Activated CD8-positive, alpha-beta memory T cell treated with anti-CD3 and anti-CD28 coated beads, Interleukin-2, amount 50 U/mL, for 1 hour (primary cell): ENCODE measurements around the gene MMP1.

ENCODE experiments used
- DNase-seq: peaks from one replicate; pipeline ENCODE4 v3.0.0-alpha.2; 2020; ENCODE audit errors: extremely low read depth

The MMP1 gene

DNA sequence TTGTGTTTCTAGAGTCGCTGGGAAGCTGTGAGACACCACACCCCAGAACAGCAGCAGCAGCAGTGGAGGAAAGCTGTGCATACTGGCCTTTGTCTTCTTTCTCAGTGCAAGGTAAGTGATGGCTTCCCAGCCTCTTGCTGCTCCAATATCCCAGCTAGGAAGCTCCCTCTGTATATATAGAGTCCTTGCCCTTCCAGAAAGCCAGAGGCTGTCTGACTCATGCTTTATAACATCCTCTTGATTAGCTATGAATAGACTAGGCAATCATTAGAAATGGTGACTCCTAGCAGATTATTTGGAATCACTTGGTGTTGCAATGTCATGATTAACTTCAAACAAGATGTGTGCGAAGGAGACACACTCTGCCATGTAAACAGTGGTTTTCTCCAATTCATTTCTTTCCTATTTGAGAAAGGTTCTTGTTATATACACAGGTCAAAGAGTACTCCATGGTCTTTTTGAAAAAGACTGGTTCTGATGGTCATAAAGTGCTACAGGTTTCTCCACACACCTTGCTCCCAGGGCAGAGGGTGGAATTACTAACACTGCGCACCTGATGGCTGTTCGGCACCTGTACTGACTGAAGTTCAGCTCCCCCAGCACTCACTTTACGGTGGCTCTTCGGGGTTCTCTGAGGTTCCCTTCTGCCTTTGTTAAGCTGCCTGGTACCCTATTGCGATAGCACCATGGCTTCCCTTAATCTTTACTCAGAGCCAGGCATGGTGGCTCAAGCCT, at the start of gene MMP1:
MMP1 (minus strand) TSS at position 149 of the 735 bp plus-strand sequence; CDS start at position 81, 68 bp downstream.
- DNase-seq = no peak

DNA sequence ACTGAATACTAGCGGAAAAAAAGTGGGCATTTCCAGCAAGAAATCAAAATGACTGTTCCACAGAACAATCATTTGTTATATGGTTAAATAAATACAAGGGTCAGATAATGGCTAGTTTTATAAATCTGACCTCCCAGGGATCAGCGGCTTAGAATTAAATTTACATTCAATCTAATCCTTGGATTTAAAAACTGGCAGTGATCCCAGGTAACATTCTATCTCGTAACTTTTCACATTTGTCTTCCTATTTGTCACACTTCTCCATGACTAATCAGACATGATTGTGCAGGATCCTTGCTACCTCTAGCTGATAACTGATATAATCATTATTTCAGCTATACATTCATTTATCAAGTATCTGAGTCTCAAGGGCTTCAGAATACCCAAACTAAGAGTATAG, 48.3 kb upstream of the MMP1 start:
- DNase-seq = no peak

DNA sequence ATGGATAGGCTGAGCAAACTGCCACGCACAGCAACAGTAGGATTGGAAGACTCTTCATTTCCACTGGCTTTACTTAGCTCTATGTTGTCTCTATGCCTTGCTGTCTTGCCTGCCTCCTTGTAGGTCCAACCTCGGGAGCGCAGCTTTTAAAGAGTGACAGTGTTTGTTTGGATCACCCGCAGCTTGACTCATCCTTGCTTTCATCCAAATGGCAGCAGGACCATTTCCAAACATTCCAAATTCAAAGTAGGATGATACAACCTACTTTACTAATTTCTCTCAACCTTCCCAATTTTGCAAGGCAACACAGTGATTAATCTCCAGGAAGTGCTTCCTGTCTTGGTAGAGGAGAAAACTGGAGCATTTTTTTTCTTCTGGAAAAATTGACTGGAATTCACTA, 45.5 kb upstream of the MMP1 start, which contains the start of gene MMP3:
MMP3 (minus strand) TSS at position 121 of the 400 bp plus-strand sequence; CDS start at position 58, 63 bp downstream.
- DNase-seq = no peak

DNA sequence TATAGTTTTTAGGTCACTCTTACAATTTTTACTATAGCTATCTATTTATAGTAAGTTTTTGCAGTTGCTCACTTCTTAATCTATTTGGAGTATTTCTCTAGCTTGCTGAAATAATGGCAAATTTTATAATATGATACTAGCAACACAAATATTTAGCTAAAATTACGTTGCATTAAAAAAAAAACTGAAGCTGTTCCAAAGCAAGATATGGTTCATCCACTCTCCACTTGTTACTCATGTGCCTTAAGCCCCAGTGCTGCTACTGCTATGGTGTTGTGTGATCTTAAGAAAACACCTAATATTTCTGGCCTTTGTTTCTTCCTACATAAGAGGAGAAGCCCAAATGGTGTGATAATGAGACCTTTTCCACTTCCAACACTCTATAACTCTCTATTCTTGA, 45.0 kb upstream of the MMP1 start:
- DNase-seq = no peak

DNA sequence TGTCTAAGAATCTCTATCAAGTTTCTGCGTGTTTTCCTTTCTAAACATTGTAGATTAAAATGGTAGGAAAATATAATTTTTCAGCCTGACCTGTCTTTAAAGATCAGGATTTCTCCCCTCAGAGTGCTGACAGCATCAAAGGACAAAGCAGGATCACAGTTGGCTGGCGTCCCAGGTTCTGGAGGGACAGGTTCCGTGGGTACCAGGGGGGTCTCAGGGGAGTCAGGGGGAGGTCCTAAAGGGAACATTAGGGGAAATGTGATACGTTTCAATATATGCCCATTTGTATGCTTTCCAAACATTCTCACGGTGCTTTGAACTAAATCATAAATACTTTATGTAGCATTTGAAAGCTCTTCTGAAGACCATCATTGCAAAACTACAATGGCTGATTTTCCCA, 42.1 kb upstream of the MMP1 start:
- no peak for DNase-seq

DNA sequence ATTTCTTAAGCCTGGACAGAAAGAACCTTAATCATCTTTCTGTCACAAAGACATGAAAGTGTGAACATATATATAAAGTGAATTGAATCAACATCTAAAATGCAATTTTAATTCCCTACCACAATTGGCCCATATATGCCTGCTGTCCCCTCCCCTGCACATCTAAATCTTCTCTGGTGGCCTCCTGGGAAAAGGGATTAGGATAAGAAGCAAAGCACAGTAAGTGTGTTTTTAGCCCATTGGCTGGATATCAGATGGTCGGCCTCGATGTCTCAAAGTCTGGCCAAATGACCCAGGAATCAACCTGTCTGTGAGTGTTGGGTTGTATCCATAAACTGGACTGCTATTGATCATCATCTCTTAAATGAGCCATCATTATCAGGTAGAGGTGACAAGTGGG, 39.7 kb upstream of the MMP1 start:
- DNase-seq = no peak

DNA sequence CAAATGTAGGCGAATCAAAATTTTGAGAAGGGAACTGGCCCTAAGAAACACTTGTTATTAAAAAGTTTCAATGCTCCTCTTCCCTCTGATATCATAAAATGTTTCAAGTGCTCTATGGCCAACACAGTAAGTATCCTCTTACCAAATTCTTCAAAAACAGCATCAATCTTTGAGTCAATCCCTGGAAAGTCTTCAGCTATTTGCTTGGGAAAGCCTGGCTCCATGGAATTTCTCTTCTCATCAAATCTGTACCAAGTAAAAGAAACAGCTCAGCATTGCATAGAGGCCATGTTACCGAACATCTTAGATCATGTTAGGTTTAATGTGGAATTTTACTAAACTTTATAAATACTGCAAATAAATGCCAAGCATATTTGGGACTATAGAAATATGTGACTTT, 39.2 kb upstream of the MMP1 start:
- DNase-seq = no peak

DNA sequence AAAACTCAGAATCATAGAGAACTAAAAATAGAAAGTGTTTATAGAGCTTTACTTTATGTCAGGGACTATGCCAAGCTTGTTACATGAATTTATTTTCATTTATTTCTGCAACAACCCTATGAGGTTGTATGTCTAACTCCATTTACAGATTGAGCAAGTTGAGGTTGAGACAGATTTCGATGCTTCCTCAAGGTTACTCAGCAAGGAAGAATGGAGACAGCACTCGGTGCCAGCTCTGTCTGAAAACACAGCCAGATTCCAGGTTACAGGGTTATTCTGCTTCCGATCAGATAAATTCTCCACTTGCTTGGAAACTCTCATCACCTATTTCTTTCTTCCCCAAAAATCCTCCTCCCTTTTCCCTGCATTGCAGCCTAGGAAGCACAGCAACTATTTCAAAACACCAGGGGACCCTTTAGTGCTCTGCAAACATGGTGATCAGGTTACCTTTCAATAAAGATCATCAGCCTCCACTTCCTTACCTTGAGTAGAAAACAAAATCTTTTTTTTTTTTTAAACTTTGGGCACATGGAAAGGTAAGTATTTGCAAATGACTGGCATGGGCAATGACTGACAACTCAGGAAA, 38.4 kb upstream of the MMP1 start:
- DNase-seq = no peak

DNA sequence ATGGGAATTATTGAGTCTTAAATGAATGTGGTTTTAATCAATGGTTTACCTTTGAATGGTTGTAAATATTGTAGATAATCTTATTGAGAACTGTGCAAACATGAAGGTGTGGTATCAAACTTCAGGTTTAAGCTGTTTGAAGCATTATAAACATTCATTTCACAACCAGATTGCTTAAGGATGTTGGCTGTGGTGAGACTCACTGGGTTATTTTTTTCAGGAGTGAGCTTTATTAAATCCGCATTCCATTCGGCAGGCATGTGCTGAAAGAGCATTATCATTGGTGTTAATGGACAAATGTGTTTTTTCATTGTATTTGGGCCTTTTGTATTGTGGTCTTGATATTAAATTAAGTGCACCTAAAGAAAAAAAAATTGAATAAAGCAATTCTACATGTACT, 35.8 kb upstream of the MMP1 start:
- no peak for DNase-seq

DNA sequence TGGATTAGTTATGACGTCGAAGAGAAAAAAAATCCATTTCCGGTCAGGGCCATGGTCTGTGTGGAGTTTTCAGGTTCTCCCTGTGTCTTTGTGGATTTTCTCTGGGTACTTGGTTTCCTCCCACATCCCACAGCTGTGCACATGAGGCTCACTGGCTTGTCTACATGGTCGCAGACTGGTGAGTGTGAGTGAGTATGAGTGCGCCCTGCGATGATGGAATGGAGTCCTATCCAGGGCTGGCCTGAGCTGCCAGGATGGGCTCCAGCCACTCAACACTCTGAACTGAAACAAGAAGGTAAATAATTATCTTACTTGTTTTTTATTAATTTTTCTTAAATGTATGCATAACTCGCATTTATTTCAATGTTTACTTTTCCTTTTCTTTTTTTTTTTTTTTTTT, 34.7 kb upstream of the MMP1 start:
- DNase-seq = no peak

DNA sequence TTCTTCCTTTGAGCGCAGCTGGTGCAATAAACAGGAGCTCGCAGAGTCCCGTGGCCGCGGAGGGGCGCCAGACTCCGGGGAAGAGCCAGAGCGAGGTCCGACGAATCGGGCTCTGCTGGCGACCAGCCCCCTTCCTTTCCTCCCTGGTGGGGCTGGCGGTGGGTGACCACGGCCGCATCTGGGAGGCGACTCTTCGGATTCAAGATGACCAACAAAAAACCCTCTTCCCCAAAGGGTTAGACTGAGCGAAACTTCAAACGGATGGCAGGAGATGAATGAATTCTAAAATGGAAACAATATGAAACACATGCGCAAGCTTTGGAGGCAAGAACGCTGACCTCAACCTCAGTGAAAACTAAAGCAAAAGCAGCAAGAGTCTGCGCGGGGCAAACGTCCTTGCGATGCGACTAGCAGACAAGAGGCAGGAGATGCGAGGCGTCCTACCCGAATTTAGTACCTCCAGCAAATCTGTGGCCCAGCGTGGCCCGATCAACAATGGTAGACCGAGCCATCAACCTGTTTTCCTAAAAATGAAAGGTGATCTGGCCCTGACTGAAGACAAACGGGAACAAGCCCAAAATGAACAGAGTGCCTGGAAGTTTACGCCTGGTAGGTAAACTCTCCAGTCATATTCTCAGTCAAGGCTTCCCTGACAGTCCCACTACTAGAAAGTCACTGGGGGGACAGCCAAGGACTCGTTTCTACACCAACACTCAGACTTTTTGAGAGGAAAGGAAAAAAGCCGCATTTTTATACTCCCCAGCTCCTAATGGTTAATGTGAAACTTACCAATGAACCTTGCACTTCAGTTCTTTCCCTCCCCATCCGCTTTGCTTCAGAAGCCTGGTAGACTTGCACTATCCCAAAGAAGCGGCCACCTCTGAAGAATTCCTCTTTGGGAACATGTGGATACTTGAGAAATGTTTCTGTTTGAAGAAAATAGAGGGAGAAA, 33.8 kb upstream of the MMP1 start:
- DNase-seq = no peak

DNA sequence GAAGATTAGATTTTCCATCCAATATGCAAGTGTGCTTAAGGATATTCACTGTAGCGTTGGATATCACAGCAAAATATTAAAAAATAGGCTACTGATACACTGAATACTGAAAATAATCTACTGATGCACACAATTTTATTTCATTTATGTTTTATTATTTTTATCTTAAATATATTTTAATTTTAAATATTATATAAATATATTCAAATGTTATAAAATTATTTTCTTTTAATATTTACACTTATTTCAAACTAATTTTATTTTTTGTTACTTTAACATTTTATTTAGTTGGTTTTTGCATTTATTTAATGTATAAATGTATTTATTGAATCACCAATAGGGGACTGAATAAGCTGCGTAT, 33.1 kb upstream of the MMP1 start:
- no peak for DNase-seq

DNA sequence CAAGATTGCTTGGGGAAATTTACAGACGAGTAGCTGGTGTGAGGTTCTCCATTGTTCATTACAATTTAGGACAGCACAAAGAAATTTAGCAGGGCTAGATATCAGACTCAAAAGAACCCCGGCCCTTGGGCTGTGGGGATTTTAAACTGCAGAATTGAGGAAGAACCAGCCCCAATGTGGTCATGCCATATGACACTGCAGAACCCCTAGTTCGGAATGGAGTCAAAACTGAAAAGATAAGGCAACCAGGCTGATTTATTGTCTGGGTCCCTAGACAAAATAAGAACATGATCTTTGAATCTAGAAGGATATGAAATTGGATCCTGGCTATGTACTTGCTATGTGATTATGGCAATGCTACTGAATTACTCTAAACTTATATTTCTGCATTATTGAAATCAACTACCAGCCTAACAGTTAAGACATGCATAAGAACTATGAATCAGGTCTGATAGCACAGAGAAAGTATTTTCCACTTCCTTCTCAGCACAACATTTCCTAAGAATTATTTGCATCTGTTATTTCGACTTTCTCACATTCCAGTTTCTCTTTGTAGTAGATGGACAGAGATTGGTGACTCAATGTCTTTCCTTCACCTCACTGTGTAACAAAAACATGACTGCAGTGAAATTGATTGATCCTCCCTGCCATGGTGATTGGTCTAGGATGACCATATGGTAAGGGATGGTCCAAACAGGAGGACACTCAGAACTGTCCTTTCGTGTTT, 32.2 kb upstream of the MMP1 start:
- DNase-seq = no peak

DNA sequence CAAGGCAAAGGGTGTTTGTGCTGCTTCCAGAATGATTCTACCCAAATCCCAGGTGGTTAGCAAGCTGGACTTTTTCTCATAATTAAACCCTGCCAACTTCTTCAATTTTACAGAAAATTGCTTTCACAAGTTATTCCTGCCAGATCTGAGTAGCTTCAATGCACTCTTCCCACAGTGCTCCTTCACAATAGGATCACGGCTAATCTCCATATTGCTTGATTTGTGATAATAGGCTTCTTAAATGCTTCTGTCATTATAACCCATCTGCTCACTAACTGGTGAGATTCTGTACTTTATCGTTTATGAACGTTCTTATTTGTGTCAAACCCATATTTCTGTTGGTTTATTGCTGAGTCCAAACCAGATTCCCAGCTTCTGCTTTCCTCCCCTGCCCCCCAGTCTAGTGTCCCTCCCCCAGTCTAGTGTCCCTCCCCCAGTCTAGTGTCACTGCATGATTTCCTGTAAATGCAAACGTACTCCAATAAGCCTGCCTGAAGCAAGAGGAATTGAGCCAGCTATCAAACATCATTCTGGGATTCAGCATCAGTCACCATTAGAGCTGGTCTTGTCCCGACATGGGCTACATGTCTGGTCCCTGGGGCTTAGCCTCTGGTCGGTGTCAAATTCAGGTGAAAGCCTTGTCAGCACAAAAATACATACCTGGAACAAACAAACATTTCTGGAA, 31.5 kb upstream of the MMP1 start:
- no peak for DNase-seq

DNA sequence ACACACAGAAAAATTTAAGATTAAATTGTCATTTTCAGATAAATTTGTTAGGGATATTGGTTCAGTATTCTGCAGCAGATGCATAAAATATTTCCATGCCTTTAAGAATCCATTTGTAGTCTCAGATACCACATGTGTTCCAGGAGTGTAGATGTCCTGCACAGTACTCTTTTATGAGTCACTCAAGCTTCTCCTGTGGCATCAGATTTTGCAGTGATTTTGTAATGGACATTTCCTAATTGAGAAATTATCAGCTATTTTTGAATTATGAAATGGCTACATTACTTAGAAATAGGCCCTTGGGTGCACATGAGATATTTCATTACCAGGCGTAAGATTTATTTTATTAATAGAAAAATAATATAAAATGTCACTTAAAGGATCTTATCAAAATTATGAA, 26.6 kb upstream of the MMP1 start:
- DNase-seq = no peak

DNA sequence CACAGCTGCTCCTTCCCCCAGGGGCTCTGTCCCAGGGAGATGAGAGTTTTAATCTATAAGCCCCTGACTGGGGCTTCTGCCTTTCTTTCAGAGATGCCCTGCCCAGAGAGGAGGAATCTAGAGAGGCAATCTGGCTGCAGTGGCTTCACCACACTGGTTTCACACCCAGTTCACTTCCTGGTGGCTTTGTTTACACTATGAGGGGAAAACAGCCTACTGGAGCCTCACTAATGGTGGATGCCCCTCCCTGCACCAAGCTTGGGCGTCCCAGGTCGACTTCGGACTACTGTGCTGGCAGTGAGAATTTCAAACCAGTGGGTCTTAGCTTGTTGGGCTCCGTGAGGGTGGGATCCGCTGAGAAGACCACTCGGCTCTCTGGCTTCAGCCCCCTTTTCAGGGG, 21.5 kb upstream of the MMP1 start:
- DNase-seq = no peak

DNA sequence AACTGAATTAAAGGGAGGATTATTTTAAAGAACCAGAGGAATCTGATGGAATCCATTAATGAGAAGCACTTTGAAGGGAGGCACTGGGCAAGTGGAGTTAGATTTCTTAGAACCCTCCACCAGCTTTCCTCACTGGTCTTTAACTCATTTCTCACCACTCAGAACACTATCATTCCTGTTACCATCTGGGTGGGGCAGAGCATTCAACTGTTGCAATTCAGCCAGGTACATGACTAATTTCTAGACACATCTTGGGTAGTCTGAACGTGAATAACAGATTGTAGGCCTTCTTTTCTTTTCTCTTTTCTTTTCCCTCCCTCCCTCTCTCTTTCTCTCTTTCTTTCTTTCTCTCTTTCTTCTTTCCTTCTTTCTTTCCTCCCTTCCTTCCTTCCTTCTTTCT, 15.5 kb upstream of the MMP1 start:
- DNase-seq = no peak

DNA sequence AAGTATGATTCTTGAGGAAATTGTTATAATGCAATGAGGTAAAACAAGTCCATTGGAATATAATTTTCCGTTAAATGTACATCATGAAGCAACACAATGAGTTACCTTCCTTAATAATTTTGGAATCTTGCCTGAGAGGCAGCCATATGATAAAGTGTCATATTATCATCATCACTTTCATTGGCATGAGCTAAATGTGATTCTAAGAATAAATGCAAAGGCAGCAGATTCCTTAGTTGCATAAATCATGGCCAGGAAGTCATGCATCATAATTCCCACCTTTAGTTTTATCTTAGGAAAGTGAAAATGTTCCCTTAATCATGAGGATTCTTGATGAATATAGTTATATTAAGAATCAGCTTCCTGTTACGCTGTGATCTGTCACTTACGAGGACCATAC, 14.2 kb upstream of the MMP1 start:
- DNase-seq = no peak

DNA sequence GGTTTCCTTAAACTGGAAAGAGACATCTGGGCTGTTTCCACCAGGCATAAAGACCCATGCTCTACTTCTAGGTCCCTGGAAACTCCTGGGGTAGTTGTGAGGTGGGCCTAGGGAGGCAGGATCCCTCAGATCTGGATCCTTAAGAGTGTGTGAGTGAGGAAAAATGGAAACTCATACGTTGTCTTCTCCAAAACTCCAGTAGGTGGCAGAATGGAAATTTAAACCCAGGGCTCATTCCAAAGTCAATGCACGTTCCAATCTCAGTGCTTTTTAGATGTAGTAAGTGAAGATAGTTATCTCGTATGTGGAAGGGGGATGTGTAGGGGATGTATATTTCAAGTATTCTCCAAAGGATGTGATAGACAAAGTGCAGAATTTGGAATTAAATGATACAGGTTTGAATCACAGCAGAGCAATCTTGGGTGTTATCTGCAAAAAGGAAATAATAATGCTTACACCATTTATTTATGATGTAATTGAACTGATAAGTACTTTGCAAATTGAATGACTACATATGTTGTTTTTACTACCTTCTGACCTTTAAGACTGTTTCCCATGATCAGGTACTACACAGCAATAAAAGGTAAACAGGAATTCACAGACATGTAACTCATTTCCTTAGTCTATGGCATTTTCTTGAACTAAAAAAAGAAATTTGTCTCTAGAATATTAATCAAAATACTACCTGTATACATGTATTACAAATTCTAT, 13.1 kb upstream of the MMP1 start:
- DNase-seq = no peak

DNA sequence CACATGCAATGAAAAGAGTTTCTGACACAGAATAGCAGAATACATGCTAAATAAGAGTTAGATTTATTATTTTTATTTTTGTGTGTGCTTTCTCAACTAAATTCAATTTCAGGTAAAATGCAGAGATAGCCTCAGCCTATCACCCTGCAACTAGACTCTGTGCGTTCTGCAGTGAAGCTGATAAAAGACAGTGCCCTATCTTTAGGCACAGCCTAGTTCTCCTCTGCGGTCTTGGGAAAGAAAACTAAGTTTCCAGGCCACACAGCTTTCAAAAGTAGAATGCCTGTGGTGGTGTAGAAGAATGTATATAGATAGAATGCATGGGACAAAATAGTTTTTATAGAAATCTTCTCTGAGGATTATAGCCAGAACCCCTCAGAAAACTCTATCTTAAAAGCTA, 12.0 kb upstream of the MMP1 start:
- no peak for DNase-seq

DNA sequence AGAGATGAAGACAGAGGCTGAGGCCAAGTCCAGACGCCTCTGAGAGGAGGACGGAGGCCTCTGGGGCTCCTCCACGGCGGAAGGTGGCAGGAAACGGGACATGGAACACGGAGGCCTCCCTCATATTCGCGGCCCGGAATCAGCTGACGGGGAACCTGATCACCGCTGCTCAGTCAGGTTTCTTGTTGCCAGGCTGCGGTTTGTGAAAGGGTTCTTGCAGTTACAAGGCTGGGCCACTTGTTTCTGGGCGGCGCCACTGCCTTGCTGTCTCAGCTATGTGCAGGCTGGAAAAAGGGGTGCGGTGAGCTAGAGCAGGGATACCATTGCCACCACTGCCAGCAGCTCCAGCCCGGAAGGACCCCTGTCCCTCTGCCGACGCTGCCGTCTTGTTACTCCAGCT, 10.0 kb upstream of the MMP1 start:
- no peak for DNase-seq
